Stimulated activated CD8-positive, alpha-beta memory T cell treated with anti-CD3 and anti-CD28 coated beads, Interleukin-7, amount 100 ng/mL, for 1 hour (primary cell): ENCODE measurements around the gene TMEM72.

Source experiments
- DNase-seq, 2 donors: peaks; one replicate each; pipeline ENCODE4 v3.0.0-alpha.2; 2020; ENCODE audit warnings: low read depth in 2 of 2

The TMEM72 gene

GRCh38 chr10:44933451-44934321 is 22.5 kb downstream of the TMEM72 start:
- no peak for DNase-seq

GRCh38 chr10:44934416-44935200 is 23.5 kb downstream of the TMEM72 start:
- DNase-seq: no peak

- no peak for DNase-seq
These were observed 24.2 kb downstream of the TMEM72 start for GRCh38 chr10:44935201-44935965.

GRCh38 chr10:44935966-44936295 is 24.8 kb downstream of the TMEM72 start:
- DNase-seq: no peak

GRCh38 chr10:44936314-44936975 is 25.3 kb downstream of the TMEM72 start:
- DNase-seq: no peak

- DNase-seq: no peak
These were observed 26.3 kb downstream of the TMEM72 start for GRCh38 chr10:44937196-44938005.

- no peak for DNase-seq
These were observed 27.8 kb downstream of the TMEM72 start for GRCh38 chr10:44938956-44939355.

- no peak for DNase-seq
These were observed 28.7 kb downstream of the TMEM72 start for GRCh38 chr10:44939691-44940401.

GRCh38 chr10:44944354-44944753 is 33.2 kb downstream of the TMEM72 start:
- no peak for DNase-seq

GRCh38 chr10:44946205-44946604 is 35.1 kb downstream of the TMEM72 start:
- DNase-seq: no peak

- DNase-seq: no peak
These were observed 36.4 kb downstream of the TMEM72 start for GRCh38 chr10:44947371-44948152.

- no peak for DNase-seq
These were observed 37.5 kb downstream of the TMEM72 start for GRCh38 chr10:44948642-44949041.

GRCh38 chr10:44949127-44949802 is 38.1 kb downstream of the TMEM72 start:
- DNase-seq: no peak

GRCh38 chr10:44949915-44950314 is 38.8 kb downstream of the TMEM72 start:
- DNase-seq: no peak

- DNase-seq: no peak
These were observed 39.4 kb downstream of the TMEM72 start for GRCh38 chr10:44950326-44951225.

GRCh38 chr10:44951576-44952226 is 40.6 kb downstream of the TMEM72 start:
- DNase-seq: no peak

GRCh38 chr10:44952779-44953231 is 41.7 kb downstream of the TMEM72 start:
- no peak for DNase-seq
